Heart left ventricle (tissue), 13 donors: ENCODE results near the gene OR10J5.

Experiments
- POLR2A ChIP-seq, 2 donors: fragments of 450-650 bp; IDR thresholded peaks; one replicate each; pipeline ENCODE4 v1.6.1; 2017; ENCODE audit warnings: antibody characterized with exemption in 2 of 2, mild to moderate bottlenecking in 2 of 2, moderate library complexity in 2 of 2
- TF ChIP-seq, protein P1 (sequence below), 12 donors: fragments of 200-600 bp; sonication (generic) in 4 of 12; IDR thresholded peaks; one replicate each; pipeline versions ENCODE4 v1.5.0 to v1.8.0; 2018 to 2022; ENCODE audit warnings: antibody characterized with exemption in 12 of 12, mild to moderate bottlenecking in 5 of 12
- donor health status: ischemic (EF 13 %, LVEDD 7.1; RV severe dilation, severe dysfunction).
- donor health status: DM: no; HTN: yes; CAD: no.
- donor health status: DM: no; HTN: no; CAD: no.
- donor health status: ischemic (EF 25% LVEDD 6.9; RV normal size, moderate dysfunction).
- donor health status: ischemic (EF 25% LVEDD 5.7; RV mildly dilated, moderate dysfunction).
- donor health status: ischemic (EF 35%, LVEDD 5.7; RV mildly dilated, moderate dysfunction).
- donor health status: nonischemic (EF 11% LVEDD 7.7; RV severe dilation, severe dysfunction).
- donor health status: DM: yes; HTN: yes; CAD: no.
- donor health status: PGD.
- donor health status: ischemic (EF 29% LVEDD 5.4; RV normal size, mild dysfunction).
- donor health status: nonischemic (EF 23%, LVEDD 6.1; RV moderate dilation, normal function).

GRCh38 chr1:159510229-159510541 is 25.6 kb downstream of the OR10J5 start:
- TF ChIP-seq, protein P1, sequence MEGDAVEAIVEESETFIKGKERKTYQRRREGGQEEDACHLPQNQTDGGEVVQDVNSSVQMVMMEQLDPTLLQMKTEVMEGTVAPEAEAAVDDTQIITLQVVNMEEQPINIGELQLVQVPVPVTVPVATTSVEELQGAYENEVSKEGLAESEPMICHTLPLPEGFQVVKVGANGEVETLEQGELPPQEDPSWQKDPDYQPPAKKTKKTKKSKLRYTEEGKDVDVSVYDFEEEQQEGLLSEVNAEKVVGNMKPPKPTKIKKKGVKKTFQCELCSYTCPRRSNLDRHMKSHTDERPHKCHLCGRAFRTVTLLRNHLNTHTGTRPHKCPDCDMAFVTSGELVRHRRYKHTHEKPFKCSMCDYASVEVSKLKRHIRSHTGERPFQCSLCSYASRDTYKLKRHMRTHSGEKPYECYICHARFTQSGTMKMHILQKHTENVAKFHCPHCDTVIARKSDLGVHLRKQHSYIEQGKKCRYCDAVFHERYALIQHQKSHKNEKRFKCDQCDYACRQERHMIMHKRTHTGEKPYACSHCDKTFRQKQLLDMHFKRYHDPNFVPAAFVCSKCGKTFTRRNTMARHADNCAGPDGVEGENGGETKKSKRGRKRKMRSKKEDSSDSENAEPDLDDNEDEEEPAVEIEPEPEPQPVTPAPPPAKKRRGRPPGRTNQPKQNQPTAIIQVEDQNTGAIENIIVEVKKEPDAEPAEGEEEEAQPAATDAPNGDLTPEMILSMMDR (IDR thresholded peaks at IDR 0.05): no peak
- no peak for TF ChIP-seq POLR2A (IDR thresholded peaks at IDR 0.05)
